Activated CD4-positive, alpha-beta T cell treated with anti-CD3 and anti-CD28 coated beads, Interleukin-2, amount 50 U/mL, for 16 hours (primary cell): ENCODE results near the gene SYCP2.

Experiments used
- DNase-seq: peaks from one replicate; pipeline ENCODE4 v3.0.0-alpha.2; 2020

Gene SYCP2

DNA sequence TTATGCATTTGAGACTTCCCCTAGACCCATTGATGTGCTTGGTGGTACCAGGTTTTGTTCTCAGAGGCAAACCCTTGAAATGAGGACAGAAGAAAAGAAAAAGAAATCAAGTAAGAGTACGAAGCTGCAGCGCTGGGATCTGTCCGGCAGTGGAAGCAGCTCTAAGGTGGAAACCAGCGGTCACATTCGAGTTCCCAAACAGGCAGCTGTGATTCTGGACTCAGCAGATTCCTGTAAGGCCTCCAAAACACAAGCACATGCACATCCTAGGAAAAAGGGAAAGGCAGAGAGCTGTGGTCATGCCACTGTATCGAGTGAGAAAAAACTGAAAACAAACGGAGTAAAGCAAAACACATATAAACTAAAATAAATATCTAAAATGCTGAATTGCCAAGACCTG is 11.3 kb upstream of the SYCP2 start:
- no peak for DNase-seq

DNA sequence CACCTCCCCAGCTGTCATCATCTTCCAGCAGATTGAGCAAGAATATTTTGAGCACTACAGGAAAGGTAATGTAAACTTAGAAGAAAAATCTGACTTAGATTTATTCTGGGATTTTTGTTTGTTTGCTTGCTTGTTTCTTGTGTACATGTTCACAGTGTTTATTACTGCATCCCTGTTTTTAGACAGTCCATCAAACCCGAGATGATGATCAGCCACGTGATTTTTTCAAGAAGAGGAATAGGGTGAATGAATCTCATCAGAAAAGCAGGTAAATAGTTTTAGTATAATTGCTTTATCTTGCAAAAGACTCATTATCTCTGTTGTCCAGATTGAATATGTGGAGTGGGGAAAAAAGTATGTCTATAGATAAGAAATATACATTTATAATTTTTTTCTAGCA is 8.8 kb upstream of the SYCP2 start:
- DNase-seq, result no peak

DNA sequence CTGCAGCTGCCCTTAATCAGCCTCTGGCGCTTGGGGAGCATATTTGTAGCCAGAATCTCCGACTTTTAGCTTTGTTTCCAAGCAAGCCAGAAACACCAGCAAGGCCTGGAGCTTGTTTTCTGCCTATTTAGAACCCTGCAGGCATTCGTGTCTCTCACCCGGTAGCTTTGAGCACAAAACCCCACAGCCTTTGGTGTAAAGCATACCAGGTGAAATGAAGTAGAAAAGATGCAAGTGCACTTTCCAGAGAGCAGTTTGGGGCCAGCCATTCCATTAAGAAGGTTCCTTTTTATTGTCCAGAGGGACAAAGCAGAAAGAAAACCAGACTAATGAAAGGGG is 7.5 kb upstream of the SYCP2 start:
- no peak for DNase-seq

DNA sequence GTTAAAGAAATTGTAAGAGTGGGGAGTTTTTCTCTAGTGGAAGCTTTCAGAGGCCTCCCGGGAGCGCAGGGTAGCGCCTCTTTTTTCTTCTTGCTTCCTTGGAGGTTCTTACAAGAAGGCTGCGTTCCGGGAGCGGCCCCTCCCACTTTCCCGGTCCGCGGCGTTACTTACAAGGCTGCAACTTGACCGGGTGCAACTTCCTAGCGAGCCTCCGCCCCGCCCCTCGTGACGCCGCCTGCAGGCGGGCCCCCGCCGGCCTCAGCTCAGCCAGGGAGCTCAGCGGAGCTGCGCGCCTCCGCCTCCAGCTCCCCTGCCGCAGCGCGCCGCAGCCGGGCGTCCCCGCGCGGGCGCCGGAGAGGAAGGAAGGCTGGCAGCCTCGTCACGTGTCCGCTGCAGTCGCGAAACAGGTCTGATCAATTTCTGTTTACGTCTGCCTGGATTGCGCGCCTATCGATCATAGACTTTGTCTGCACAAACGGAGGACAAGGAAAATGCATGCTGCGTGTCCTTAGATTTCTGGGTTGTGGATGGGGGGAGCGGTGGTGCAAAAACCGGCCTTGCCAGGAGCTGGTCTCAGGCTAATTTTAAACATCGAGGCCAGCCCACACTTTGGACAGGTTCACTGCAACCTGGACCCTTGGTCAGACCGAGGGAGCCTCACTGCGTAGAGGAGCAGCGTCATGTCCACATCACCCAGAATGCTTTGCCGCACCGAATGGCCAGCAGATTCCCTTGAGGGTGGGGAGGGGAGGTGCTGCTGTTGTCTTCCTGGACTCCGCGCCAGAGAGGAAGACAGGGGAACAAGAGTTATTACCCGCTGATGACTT is 6.9 kb upstream of the SYCP2 start, which contains the start of the genes FAM217B and PPP1R3D:
FAM217B (plus strand) TSS at position 261 of the 827 bp plus-strand sequence. CDS start 3,555 bp downstream, outside the sequence.
PPP1R3D (minus strand) TSS at position 177 of the 827 bp plus-strand sequence. CDS start 374 bp downstream, outside the sequence.
- DNase-seq, result peak; percentile 95

DNA sequence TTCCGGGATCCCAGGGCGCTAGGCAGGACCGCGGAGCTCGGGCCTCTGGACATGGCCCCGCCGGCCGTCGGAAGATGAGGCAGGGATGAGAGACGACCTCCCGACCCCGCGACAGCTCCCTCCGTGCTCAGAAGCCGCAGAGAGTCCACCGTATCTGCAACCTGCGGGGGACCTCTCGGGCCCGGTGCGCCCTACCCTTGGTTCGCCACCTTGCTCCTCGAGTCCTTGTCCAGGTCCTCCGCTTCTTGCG is 6.4 kb upstream of the SYCP2 start:
- no peak for DNase-seq

DNA sequence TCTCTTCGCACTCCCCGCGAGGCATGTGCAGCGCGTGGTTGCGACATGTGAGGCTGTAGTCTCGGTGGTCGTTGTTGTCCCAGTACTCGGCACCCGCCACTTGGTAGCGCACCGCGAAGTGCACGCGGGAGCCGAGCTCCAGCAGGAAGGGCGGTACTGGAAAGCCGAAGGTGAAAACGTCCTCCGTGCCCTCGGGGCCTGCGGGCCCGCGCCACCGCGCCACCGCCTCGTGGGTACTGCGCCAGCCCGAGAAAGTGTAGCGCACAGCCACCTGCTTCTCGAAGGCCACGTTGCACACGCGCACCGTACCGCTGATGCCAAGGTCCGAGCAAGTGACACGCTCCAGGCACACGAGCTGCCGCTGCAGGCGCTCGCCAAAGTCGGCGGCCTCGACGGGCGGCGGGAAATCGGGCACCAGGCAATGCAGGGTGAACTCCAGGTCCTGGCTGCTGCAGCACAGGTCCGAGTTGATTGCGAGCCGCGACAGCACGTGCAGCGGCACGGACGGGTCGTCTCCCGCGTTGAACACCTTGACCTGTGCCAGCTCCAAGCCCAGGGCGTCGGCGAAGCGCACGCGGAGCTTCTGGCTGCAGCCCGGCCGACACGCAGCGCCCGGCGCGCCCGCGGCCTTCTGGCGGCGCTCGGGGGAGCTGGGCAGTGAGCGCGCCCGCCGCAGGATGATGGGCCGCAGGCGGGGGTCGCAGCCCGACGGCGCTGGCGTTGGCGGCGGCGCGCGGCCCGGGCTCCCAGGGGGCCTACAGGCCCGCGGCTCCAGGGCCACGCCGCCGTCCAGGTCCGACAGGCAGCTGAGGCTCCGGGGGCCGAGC is 5.8 kb upstream of the SYCP2 start:
- DNase-seq, result no peak

DNA sequence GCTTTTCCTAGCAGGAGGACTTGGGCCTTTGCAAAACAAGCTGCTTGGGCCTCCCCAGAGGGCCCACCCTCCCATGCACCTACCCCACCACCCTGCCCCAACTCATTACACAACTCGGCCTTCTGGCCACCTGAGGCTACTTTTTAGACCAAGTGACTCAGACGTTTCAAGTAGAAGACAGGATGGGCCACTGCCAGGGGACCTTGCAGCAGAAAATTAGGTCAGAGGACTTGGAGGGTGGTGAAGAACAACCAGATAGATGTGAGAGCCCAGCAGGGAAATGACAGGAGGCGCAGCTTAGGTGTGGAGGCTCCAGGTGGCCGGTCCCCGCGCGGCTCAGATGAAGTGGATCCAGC is 5.2 kb upstream of the SYCP2 start:
- DNase-seq, result no peak

DNA sequence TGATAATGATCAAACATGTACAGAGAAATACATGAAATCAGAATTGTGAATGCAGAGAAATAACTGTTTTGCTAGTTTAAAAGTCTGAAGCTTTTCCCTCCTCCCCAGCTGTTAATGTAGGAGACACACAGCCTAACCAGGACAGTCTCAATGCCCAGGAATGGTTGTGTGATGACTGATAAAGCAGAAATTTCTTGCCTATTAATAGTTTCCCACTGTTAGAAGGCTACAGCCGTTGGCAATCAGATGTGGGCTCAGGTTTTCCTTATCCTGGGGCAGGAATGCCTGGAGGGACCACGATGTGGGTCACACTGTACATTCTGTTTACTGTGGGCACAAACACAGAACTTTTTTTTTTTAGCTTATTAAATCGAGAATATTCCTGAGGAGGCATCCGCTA is 4.8 kb upstream of the SYCP2 start:
- DNase-seq, result no peak

DNA sequence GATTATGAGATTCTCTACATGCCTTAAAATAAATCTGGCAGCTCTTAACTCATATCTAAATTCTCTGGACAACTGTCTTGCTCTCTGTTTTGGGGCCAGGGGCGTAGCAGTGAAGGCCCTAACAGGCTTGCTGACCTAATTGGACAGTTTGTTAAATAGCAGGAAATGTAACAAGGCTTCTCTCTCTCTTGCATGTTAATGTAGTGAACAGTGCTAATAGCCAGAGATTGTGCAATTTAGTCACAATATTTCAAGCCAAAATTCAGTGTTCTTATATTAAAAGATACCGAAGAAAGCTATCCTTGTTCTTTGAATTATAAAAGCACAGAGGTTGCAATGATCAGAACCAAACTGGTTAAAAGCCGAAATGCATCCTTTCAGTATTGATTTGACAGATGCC is 3.7 kb upstream of the SYCP2 start:
- no peak for DNase-seq

DNA sequence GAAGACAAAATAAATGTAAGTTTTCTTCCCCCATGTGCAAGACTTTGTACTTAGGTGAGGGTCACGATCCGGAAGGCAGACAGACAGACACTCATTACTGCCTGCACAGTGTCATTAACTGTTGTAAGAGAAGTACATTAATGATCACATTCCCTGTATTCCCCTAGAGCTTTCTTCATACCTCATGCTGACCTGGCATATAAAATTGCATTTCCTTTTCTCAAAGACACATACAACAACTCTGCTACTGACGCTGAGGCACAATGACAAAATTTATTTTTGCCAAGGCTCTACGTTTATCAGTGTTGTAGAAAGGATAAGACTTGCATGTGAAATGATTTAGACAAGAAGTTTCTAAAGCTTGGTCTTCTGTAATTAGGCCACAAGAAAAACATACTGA is 3.0 kb upstream of the SYCP2 start:
- DNase-seq, result no peak

DNA sequence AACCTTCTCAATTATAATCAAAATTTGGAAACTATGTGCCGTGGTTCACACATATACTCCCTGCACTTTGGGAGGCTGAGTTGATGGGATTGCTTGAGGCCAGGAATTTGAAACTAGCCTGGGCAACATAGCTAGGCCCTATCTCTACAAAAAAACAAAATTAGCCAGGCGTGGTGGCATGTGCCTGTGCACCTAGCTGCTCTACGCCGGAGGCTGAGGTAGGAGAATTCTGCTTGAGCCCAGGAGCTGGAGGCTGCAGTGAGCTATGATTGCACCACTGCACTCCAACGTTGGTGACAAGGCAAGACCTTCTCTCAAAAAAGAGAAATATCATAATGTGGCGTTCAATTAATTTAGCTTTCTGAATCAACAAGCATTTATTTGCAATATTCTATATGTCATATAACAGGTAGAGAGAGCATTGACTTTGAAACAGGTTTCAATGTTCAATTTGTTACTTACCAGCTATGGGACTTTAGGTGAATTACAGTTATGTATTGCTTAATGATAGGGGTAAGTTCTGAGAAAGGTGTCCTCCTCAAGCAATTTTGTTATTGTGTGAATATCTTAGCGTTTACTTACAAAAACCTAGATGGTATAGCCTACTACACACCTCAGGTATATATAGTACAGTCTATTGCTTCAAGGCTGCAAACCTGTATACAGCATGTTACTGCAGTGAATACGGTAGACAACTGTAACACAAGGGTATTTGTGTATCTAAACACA is 2.2 kb upstream of the SYCP2 start:
- DNase-seq, result no peak

DNA sequence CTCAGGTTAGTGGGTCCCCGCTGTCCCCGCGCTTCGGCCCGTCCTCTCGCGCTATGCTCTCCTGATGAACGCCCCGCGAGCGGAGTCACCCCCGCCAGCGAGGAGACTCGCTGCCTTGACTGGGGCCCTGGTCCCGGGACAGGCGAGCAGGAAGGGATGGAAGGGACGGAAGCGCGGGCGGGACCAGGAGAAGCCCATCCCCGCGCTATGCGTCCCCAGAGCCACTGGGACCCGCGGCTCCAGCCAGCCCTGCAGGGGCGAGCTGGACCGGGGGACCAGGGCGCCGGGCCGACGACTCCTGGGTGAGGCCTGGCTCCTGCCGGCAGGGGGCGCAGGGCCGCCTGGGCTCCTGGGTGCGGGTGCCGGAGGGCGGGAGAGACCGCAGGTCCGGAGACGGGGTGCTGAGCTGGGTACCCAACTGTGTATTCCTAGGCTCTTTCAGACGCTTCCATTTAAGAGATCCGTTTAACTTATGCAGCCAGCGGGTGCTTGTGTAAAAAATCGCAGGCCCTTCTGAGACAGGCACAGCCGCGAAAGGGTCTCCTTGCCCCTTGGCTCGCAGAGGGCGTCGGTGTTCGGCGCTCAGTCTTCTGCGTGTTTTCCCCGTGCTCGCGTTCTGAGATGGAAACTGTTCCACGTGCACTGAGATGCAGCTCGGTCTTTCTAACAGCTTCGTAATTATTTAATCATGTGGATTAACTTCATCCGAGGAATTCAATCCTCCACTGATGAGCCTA is 580 bp upstream of the SYCP2 start:
- peak; percentile 79 for DNase-seq

DNA sequence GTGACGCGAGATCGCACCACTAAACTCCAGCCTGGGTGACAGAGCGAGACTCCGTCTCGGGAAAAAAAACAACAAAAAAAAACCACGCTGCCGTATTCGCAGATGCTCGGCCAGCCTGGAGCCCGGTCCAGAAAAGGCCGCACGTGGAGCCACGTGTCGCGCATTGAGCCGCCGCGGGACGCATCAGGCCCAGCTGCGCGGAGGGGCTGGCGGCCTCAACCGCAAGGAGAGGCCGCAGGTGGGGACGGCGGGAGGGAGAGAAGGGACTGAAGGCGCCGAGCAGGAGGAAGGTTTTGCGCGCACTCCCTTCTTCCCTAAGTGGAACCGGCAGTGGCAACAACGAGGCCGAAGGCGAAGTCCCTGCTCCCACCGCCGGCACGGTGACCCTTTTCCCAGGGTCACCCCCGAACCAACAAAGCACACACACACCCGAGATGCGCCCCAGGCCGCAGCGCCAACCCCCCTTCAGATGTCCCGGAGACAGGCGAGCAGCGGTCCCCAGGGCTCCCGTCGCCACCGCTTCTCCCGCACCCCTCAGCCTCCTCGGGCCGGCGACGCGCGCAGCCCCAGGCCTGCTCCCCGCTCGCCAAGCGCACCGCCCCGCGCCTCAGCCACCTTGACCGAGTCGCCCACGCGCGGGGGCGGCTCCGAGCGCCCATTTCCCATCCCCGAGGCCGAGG is 681 bp downstream of the SYCP2 start:
- no peak for DNase-seq

DNA sequence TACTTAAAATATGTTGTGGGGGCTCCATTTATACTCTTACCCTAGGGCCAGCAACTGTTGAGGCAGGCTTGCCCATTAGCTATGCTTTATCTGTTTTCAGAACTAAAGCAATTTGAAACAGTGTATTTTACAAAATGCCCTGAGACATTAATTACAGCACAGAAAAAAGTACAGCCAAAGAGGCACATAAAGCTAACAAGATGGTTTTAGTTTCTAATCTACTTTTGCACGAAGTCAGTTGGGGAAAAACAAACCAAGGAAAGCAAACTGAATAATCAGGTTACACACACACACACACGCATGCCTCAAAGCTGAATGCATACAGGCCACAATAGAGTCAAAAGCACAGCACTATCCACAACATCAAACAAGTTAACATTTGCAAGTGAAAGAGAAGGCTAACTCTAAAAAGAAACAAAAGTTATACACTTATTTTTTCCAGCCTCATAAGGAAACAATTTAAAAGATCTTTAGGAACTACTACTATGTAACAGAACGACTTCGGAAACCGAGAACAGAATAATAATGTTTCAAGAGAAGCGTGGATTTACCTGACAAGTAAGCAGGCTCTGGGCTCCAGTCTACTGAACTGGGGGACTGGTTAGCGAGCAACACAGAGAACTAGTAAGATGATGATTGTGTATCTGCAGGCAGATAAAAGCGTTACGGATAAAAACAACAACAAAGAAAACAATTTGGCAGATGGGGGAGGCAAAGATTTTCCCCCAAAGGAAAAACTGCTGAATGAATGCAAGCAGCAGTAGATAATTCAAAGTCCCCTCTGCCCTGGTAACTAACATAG is 1.7 kb downstream of the SYCP2 start:
- no peak for DNase-seq

DNA sequence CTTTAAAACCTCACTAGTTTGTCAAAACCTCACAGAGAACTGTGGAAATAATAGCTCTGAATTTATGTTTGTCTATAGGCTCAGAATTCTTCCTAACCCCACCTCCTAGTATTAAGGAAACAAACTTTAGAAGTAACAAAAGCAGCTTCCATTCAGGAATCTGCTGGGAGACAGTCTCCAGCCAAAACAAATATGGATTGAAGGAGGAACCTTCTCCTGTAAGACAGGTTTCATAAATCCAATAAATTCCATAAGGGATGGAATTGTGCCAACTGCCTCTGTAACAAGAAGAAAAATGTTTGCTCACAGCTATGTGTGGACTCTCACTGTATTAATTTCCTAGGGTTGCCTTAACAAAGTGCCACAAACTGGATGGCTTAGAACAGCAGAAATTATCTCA is 7.5 kb downstream of the SYCP2 start:
- no peak for DNase-seq

DNA sequence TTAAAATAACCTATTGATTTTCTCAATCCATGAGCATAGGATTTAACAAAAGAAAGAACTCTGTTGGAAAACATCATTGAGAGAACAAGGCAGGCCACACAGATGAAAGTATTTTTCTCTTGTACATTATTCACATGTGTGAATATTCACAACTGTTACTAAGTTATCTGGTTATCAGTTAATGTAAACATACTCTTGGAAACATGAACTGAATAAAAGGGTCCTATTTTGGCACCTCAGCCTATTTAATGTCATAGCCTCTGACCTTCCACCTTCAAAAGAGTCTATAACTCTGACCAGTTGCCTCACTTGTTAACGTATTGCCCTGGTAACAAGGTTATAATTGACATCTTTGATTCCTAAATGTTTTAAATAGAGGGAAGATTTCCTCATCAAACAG is 8.1 kb downstream of the SYCP2 start:
- DNase-seq, result no peak

DNA sequence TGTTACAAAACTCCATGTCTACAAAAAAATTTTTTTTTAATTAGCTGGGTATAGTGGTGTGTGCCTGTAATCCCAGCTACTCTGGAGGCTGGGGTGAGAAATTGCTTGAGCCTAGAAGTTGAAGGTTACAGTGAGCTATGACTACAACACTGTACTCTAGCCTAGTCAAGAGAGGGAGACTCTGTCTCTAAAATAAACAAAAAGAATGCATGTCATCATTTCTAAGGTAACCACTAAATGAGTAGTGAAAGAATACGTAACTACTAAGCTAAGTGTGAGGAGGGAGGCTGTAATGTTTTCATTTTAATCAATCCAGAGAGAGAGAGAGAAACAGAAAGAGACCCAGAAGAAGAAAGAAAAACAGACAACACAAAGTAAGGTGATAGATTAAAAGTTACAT is 9.9 kb downstream of the SYCP2 start:
- DNase-seq, result no peak

DNA sequence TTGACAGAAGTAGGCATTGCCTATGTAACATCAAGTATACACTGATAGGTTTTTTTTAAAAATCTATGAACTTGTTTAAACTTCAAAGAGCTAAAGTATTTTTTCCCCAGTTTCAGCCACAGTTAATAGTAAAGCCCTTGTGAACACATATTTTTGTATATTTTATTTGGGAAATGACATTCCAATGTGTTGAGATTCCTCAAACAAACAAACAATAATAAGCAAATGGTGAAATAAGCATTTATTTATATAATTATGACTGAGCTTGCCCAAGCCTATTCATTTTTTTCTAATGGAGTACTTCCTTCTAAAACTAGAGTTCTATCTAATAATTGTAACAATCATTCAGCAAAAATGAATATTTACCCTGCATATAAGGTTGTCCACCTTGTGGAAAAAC is 12.5 kb downstream of the SYCP2 start:
- DNase-seq, result no peak

DNA sequence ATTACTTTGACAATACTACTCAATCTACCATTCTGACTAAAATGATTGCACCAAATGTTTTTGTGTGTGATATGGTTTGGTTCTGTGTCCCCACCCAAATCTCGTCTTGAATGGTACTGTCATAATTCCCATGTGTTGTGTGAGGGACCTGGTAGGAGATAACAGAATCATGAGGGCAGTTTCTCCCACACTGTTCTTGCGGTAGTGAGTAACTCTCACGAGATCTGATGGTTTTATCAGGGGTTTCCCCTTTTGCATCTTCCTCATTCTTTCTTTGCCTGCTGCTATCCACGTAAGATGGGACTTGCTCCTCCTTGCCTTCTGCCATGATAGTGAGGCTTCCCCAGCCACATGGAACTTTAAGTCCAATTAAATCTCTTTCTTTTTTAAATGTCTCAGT is 20.8 kb downstream of the SYCP2 start:
- DNase-seq, result no peak

DNA sequence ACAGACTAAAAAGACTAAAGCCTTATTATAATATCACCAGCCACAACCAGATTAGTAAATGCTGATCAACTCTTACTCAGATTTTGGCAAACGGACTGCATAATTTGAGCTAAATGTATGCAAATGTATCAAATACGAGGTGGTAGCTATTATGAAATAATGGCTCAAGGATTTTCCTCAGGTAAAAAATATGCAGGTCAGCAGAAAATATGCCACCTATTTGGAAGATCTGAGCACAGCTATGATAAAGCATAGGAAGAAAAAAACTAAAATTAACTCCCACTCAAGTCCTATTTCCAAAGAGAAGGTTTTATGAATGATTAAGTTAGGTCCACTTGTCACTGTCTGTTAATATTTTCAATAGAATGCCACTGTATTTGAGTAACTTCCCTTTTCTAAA is 22.4 kb downstream of the SYCP2 start:
- DNase-seq, result no peak

DNA sequence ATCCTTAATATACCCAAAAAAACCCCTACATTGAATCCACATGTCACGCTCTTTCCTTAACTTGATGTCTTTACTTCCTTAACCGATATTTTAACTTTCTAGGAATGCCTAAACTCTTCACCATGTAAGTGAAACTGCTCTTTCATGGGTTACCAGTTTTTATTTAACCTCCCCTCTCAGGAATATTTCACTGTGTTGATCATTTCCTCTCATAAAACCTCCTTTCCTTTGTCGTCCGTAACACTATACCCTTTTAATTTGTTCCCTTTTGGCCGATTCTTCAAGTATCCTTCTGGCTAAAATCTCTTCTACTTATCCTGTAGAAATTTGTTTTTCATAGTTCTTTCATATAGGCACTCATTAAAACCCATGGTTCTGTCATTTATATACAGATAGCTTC is 24.6 kb downstream of the SYCP2 start:
- DNase-seq, result no peak

DNA sequence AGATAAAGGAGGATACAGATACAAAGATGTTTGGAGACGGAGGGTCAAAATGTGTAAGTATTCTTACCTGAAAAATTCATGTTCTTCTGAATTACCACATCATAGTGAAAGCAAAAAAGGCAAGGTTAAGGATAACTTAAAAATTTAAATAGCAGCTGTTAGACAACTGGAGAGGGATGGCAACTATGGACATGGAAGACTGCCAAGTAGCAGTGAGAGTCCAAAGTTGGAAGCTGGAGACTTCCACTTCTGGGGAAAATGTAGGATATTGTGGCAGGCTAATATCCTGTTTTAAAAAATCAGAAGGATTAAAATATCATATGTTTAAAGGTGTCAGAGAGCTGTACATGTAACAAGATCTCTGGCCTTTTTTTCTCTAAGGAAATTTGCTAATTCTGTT is 29.8 kb downstream of the SYCP2 start:
- DNase-seq, result no peak
